KMS-11 (cell line): ENCODE measurements around the gene MRPS21.
"Not testable (repeated sequence)": the region's sequence is repeated elsewhere in the genome, so short reads cannot be mapped to it uniquely, and the experiment has no call there.

Experiments used
- H2AFZ ChIP-seq: fragments of 200-600 bp; sonication (generic); 2 replicates; pipeline ENCODE4 v1.6.1; 2016; ENCODE audit warnings: antibody characterized with exemption, mixed run types, low read depth
- H3K27ac ChIP-seq: fragments of 200-600 bp; sonication (generic); 2 replicates; pipeline ENCODE4 v1.6.1; 2016; ENCODE audit warnings: mild to moderate bottlenecking, mixed run types
- H3K27me3 ChIP-seq: fragments of 200-600 bp; sonication (generic); 2 replicates; pipeline ENCODE4 v1.6.1; 2017; ENCODE audit warnings: mild to moderate bottlenecking, low read depth, mixed run types, moderate library complexity; ENCODE audit not compliant: insufficient read depth
- H3K36me3 ChIP-seq: fragments of 200-600 bp; sonication (generic); 2 replicates; pipeline ENCODE4 v1.6.1; 2017; ENCODE audit warnings: mild to moderate bottlenecking, mixed run types; ENCODE audit not compliant: insufficient read depth
- H3K4me1 ChIP-seq: fragments of 200-600 bp; sonication (generic); 2 replicates; pipeline ENCODE4 v1.6.1; 2016; ENCODE audit warnings: mild to moderate bottlenecking, low read depth, mixed run types; ENCODE audit not compliant: poor library complexity, severe bottlenecking
- H3K4me2 ChIP-seq: fragments of 200-600 bp; sonication (generic); 2 replicates; pipeline ENCODE4 v1.7.0; 2016; ENCODE audit warnings: mild to moderate bottlenecking, mixed run types
- H3K4me3 ChIP-seq: fragments of 200-600 bp; sonication (generic); IDR thresholded peaks from 2 replicates; pipeline ENCODE4 v1.6.1; 2017; ENCODE audit warnings: low read depth, low read length, mixed read lengths; ENCODE audit not compliant: insufficient read depth
- H3K79me2 ChIP-seq: fragments of 200-600 bp; sonication (generic); 2 replicates; pipeline ENCODE4 v1.6.1; 2016; ENCODE audit warnings: low read depth, mixed run types; ENCODE audit not compliant: insufficient read depth
- H3K9ac ChIP-seq: fragments of 200-600 bp; sonication (generic); 2 replicates; pipeline ENCODE4 v1.6.1; 2016; ENCODE audit warnings: mild to moderate bottlenecking, mixed run types
- H4K20me1 ChIP-seq: fragments of 200-600 bp; sonication (generic); 2 replicates; pipeline ENCODE4 v1.6.1; 2016; ENCODE audit warnings: mild to moderate bottlenecking, mixed run types; ENCODE audit not compliant: insufficient read depth
- CTCF ChIP-seq: fragments of 200-600 bp; sonication (generic); conservative IDR thresholded peaks from 2 replicates; pipeline ENCODE4 v1.6.1; 2017; ENCODE audit warnings: low read depth, mild to moderate bottlenecking, antibody characterized with exemption, low read length, moderate library complexity, mixed read lengths

Gene MRPS21

GRCh38 chr1:150311762-150312161 is 18.1 kb downstream of the MRPS21 start:
- H3K9ac ChIP-seq: no peak overlapping the region
- no peak for TF ChIP-seq CTCF
- H2AFZ ChIP-seq: no peak overlapping the region
- H4K20me1 ChIP-seq: no peaks in the 10 kb centered on the region
- no peaks in the 10 kb centered on the region for H3K27me3 ChIP-seq
- no peaks in the 10 kb centered on the region for H3K36me3 ChIP-seq
- H3K4me1 ChIP-seq: no peaks in the 10 kb centered on the region
- no peak overlapping the region for H3K4me2 ChIP-seq
- H3K27ac ChIP-seq: no peak overlapping the region
- no peaks in the 10 kb centered on the region for H3K79me2 ChIP-seq
- no peak overlapping the region for H3K4me3 ChIP-seq

- not testable (repeated sequence) for H3K4me2 ChIP-seq, H3K9ac ChIP-seq, H2AFZ ChIP-seq, H4K20me1 ChIP-seq, H3K4me3 ChIP-seq, H3K27me3 ChIP-seq, H3K79me2 ChIP-seq, H3K4me1 ChIP-seq, H3K27ac ChIP-seq, H3K36me3 ChIP-seq
Observed at GRCh38 chr1:150314691-150315090, 21.0 kb downstream of the MRPS21 start.

GRCh38 chr1:150320667-150320978 is 27.0 kb downstream of the MRPS21 start:
- H3K27ac ChIP-seq: peak overlapping the region; percentile 67; the same call in 1 of the 2 replicates
- peaks cover 44% of the 10 kb centered on the region for H3K79me2 ChIP-seq
- H2AFZ ChIP-seq: peak overlapping the region; percentile 93
- H3K9ac ChIP-seq: peak overlapping the region; percentile 77
- peak overlapping the region; percentile 78 for H3K4me3 ChIP-seq
- H3K27me3 ChIP-seq: no peaks in the 10 kb centered on the region
- peak overlapping the region; percentile 90 for H3K4me2 ChIP-seq
- TF ChIP-seq CTCF: no peak
- H3K36me3 ChIP-seq: peaks cover 9% of the 10 kb centered on the region; the same call in 1 of the 2 replicates
- peaks cover 10% of the 10 kb centered on the region for H3K4me1 ChIP-seq
- no peaks in the 10 kb centered on the region for H4K20me1 ChIP-seq

- Histone ChIP-seq H4K20me1 (no peaks in the 10 kb centered on the region), H3K36me3 (peaks cover 21% of the 10 kb centered on the region; the same call in 1 of the 2 replicates), H2AFZ (peak overlapping the region; percentile 93), H3K4me1 (peaks cover 10% of the 10 kb centered on the region), H3K4me2 (peak overlapping the region; percentile 90), H3K4me3 (peak overlapping the region; percentile 97), H3K27me3 (no peaks in the 10 kb centered on the region), H3K27ac (peak overlapping the region; percentile 67), H3K9ac (peak overlapping the region; percentile 77), H3K79me2 (peaks cover 56% of the 10 kb centered on the region)
- TF ChIP-seq CTCF: 0 out of 2 replicates have a peak, but pooled peaks have one; percentile 3
Observed at GRCh38 chr1:150321826-150322166, 28.1 kb downstream of the MRPS21 start.

- Histone ChIP-seq H4K20me1 (no peaks in the 10 kb centered on the region), H3K36me3 (peaks cover 26% of the 10 kb centered on the region; the same call in 1 of the 2 replicates), H3K9ac (peak overlapping the region; percentile 77), H3K27me3 (no peaks in the 10 kb centered on the region), H3K27ac (peak overlapping the region; percentile 67), H2AFZ (no peak overlapping the region; the same call in 1 of the 2 replicates), H3K4me2 (peak overlapping the region; percentile 90), H3K79me2 (peaks cover 56% of the 10 kb centered on the region), H3K4me1 (peaks cover 10% of the 10 kb centered on the region), H3K4me3 (peak overlapping the region; percentile 97)
- no peak for TF ChIP-seq CTCF
Observed at GRCh38 chr1:150322310-150322709, 28.6 kb downstream of the MRPS21 start.
